Stimulated activated CD8-positive, alpha-beta memory T cell treated with anti-CD3 and anti-CD28 coated beads, Interleukin-7, amount 100 ng/mL, for 4 hours (primary cell): ENCODE measurements around the gene NPIPA2.
"Not testable (repeated sequence)": the region's sequence is repeated elsewhere in the genome, so short reads cannot be mapped to it uniquely, and the experiment has no call there.

ENCODE experiments used
- DNase-seq, 2 donors: peaks; one replicate each; pipeline ENCODE4 v3.0.0-alpha.2; 2020; ENCODE audit warnings: low read depth in 2 of 2

NPIPA2 gene

DNA sequence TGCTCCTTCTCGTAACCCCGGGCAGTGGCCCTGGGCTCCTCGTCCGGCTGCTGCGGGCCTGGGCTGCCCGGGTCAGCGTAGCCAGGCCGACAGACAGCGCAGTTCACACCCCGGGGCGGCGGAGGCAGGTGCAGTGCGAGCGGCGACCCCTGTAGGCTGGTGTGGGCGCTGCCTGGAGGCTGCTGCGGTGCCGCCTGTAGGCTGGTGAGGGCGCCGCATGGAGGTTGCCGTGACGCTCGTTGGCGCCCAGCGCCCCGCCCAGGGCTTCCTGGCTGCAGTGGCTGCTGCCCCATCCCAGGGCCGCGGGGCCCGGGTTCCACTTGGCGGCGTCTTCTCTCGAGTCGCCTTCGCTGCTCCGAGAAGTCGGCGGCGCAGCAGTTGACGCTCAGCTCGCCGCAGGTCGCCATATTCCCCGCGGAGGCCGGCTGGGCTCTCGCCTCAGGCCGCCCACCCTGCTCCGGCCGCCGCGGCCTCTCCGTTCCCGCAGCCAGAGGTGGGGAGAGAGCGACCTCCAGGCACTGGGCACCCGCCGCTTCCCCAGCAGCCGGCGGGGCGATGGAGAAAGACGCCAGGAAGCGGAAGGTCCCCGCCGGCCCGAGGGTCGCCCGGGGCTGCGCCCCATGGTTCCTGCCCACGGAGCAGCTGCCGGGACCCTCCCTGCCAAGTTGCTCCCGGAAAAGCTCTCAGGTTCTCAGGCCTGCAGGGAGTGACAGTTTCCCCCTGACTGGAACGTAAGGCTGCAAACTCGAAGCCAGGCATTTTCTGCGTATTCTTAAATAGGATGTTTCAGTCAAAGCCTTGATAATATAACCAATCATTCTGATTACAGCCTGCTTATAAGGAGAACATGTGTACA is at the start of gene NPIPA2:
NPIPA2 (plus strand) TSS at position 261 of the 856 bp plus-strand sequence. CDS start 5,533 bp downstream, outside the sequence.
- DNase-seq = not testable (repeated sequence)

GRCh38 chr16:14694129-14694528 is 48.2 kb upstream of the NPIPA2 start, which contains the start of gene PLA2G10:
TSS of gene PLA2G10 (minus strand) at chr16:14694308. CDS start at chr16:14694229, 79 bp downstream.
- DNase-seq = not testable (repeated sequence)

- not testable (repeated sequence) for DNase-seq
Observed at GRCh38 chr16:14701859-14702258, 40.5 kb upstream of the NPIPA2 start.

DNA sequence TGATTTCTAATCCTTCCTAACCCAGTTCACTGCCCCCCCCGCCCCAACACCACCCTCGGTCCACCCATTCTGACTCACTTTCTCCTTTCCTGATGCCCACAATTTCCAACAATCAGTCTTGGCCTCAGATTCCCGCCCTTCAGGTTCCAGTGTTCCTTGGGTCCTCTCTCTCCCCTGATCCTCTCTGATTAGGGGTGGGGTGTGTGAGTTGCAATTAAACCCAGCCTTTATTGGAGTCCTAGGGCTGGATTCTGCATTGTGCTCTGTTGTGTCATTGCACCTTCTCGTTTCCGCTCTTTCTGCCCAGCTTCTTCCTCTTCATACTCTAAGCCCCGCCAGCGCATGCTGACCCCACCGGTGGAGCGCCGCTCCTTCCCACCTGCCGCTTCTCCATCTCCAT is 39.7 kb upstream of the NPIPA2 start:
- not testable (repeated sequence) for DNase-seq

- not testable (repeated sequence) for DNase-seq
Observed at GRCh38 chr16:14703156-14704011, 38.9 kb upstream of the NPIPA2 start, which contains the start of gene NPIPA3. TSS of gene NPIPA3 (plus strand) at chr16:14703411. CDS start at chr16:14708944, 5,533 bp downstream.

DNA sequence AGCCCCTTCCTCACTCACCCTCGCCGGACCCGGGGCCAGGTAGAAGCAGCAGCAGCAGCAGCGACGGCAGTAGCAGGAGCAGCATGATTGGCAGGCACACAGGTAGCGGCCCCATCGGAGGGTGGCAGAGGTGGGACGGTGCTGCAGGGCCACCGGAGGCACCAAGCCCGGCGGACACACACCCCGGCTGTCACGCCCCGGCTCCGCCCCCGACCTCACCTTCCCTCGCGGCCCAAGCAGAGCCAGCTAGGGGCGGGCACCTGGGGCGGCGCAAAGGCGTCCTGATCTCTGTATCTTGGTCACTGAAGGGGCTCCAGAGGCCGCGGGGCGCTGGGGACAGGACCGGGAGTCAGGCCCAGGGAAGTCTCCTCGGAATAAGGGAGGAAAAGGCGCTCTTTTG is 9.1 kb upstream of the NPIPA2 start:
- not testable (repeated sequence) for DNase-seq

- not testable (repeated sequence) for DNase-seq
Observed at GRCh38 chr16:14740832-14741385, 1.4 kb upstream of the NPIPA2 start.

GRCh38 chr16:14741794-14742193 is 539 bp upstream of the NPIPA2 start:
- not testable (repeated sequence) for DNase-seq

DNA sequence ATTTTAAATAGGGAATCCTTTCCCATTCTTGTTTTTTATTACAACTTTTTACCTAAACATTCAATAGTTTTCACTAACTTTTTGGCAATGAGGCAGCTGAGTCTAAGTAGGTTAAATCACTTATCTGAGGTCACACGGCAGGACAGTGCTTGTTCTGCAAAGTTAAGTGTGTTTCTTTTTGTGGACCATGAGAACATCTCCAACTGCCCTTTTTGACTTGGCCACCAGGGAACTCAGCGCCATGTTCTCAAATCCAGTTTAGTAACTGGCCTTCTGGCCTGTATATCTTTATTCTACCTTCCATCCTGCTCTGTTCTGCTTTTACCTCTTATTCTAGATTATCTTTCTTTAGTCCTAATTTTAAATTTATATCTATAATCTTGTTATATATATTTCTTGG is 31.3 kb downstream of the NPIPA2 start:
- DNase-seq = not testable (repeated sequence)

GRCh38 chr16:14775624-14776023 is 33.3 kb downstream of the NPIPA2 start:
- DNase-seq = not testable (repeated sequence)

- not testable (repeated sequence) for DNase-seq
Observed at GRCh38 chr16:14776763-14777162, 34.4 kb downstream of the NPIPA2 start.

GRCh38 chr16:14779368-14779877 is 37.1 kb downstream of the NPIPA2 start:
- not testable (repeated sequence) for DNase-seq

DNA sequence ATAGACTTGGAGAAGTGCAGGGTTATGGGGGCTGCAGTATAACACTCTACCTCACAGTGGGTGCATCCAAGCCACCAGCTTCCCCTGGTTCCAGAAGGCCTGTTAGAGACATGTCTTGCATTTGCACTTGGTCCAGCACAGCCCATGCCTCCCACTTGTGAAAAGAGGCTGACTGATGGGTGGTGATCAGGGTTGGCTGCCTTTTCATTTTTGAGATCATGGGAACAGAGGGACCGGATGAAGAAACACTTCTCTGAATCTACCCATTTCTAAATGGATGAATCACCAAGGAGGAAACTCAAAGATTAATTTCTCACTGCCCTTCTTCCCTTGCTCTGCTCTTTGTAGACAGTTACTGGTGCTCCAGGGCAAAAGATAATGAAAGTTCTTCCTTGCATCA is 43.8 kb downstream of the NPIPA2 start:
- not testable (repeated sequence) for DNase-seq

GRCh38 chr16:14789577-14789976 is 47.2 kb downstream of the NPIPA2 start:
- not testable (repeated sequence) for DNase-seq

DNA sequence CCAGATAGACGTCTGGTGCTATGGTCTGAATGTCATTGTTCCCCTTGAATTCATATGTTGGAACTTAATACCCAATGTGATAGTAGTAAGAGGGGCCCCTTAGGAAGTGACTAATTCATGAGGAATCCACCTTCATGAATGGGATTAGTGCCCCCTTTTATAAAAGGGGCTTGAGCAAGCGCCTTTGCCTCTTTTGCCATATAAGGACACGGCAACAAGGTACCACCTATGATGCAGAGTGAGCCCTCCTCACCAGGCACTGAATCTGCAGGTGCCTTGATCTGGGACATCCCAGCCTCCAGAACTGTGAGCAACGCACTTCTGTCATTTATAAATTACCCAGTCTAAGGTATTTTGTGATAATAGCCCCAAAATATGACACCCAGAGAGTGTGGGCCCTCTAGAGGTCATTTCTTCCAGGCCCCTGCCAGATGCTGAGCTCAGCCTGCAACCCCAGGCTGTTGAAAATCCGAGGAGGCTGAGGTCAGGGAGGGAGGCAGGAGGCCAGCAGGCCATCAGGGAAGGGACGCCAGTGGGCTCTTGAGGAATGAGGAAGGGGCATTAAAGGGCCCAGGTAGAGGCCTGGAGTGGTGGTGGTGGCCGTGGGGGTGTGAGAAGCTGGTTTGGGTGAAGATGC is 48.1 kb downstream of the NPIPA2 start:
- DNase-seq = not testable (repeated sequence)

- not testable (repeated sequence) for DNase-seq
Observed at GRCh38 chr16:14792914-14793313, 50.6 kb downstream of the NPIPA2 start.

DNA sequence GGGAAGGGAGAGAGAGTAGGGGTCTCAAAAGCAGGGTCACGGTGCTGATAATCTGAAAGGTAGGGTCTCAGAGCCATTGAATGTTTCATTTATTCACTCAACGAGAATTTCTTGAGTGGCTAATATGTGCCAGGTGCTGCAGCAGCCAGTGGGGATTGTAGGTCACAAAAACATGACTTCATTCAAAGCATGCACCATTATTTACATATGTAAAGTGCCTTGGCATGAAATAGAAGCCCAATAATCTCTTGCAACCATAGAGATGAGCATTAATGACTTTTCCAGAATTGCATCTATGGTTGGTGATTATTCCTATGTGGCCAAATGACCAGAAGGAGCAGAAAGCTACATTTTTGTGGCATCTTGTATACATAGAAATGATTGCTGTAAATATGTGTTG is 55.2 kb downstream of the NPIPA2 start:
- DNase-seq = not testable (repeated sequence)

GRCh38 chr16:14803577-14803976 is 61.2 kb downstream of the NPIPA2 start:
- DNase-seq = not testable (repeated sequence)

- DNase-seq = not testable (repeated sequence)
Observed at GRCh38 chr16:14807184-14807678, 64.9 kb downstream of the NPIPA2 start.

- DNase-seq = not testable (repeated sequence)
Observed at GRCh38 chr16:14813890-14814289, 71.6 kb downstream of the NPIPA2 start.
